SK-N-SH (cell line): ENCODE results near the gene CCDC191. TPM values are rescaled to one million over a fixed set of nuclear protein-coding genes. Genes with fewer than 3 reads are reported as not detected.

Experiments used
- CTCF ChIA-PET: fragments of 300-600, 350-600 bp; formaldehyde crosslinking; extraction: SDS; loops from one replicate; lab custom pipeline; 2021; lab: Yijun Ruan, JAX
- POLR2A ChIA-PET: fragments of 350-600 bp; sonication (Branson Sonifier 250); formaldehyde crosslinking; extraction: SDS; loops from one replicate; lab custom pipeline; 2020; ENCODE audit warnings: antibody characterized with exemption, inconsistent platforms; lab: Yijun Ruan, JAX
- DNase-seq: peaks from one replicate; pipeline ENCODE4 v3.0.0; 2012
- H2AFZ ChIP-seq: fragments of 200-600 bp; sonication (generic); 2 replicates; pipeline ENCODE4 v1.8.1; 2016; ENCODE audit warnings: antibody characterized with exemption, mild to moderate bottlenecking, low read depth
- H3F3A ChIP-seq: fragments of 200-600 bp; sonication (generic); replicated peaks from 2 replicates; pipeline ENCODE3; 2016; ENCODE audit warnings: antibody characterized with exemption, mild to moderate bottlenecking; ENCODE audit not compliant: insufficient read depth
- H3K27ac ChIP-seq, 2 experiments: fragments of 200-500 bp in 1 of 2; fragments of 200-600 bp in 1 of 2; sonication (Bioruptor generic) in 1 of 2; sonication (generic), shearing (Covaris generic) in 1 of 2; 2 replicates each; pipeline versions ENCODE4 v1.5.1 to v1.6.1; 2014 to 2016; ENCODE audit warnings: low read depth in 2 of 2, inconsistent platforms in 1 of 2, low read length in 1 of 2, mild to moderate bottlenecking in 1 of 2, mixed read lengths in 1 of 2
- H3K27me3 ChIP-seq: fragments of 200-600 bp; sonication (generic), shearing (Covaris generic); 2 replicates; pipeline ENCODE4 v1.6.1; 2016; ENCODE audit warnings: mixed run types; ENCODE audit not compliant: insufficient read depth
- H3K36me3 ChIP-seq, 2 experiments: fragments of 200-500 bp in 1 of 2; fragments of 200-600 bp in 1 of 2; sonication (Bioruptor generic) in 1 of 2; sonication (generic) in 1 of 2; replicated peaks in 1 of 2; 2 replicates each; pipeline versions ENCODE3 to v1.5.1; 2014 to 2016; ENCODE audit warnings: low read length in 1 of 2, mild to moderate bottlenecking in 1 of 2; ENCODE audit not compliant: insufficient read depth in 2 of 2, control insufficient read depth in 1 of 2
- H3K4me1 ChIP-seq, 2 experiments: fragments of 200-500 bp in 1 of 2; fragments of 200-600 bp in 1 of 2; sonication (Bioruptor generic) in 1 of 2; sonication (generic), shearing (Covaris generic) in 1 of 2; 2 replicates each; pipeline versions ENCODE4 v1.5.1 to v1.6.1; 2014 to 2016; ENCODE audit warnings: low read depth in 1 of 2, low read length in 1 of 2, mixed run types in 1 of 2; ENCODE audit not compliant: insufficient read depth in 2 of 2, control insufficient read depth in 1 of 2
- H3K4me2 ChIP-seq: fragments of 200-600 bp; sonication (generic), shearing (Covaris generic); 2 replicates; pipeline ENCODE4 v1.6.1; 2017; ENCODE audit warnings: mixed run types
- H3K4me3 ChIP-seq, 2 experiments: fragments of 200-500 bp in 1 of 2; fragments of 200-600 bp in 1 of 2; sonication (Bioruptor generic) in 1 of 2; sonication (generic), shearing (Covaris generic) in 1 of 2; 2 replicates each; pipeline versions ENCODE4 v1.5.1 to v1.8.1; 2014 to 2016; ENCODE audit warnings: low read depth in 2 of 2, inconsistent platforms in 1 of 2, low read length in 1 of 2, mild to moderate bottlenecking in 1 of 2, mixed read lengths in 1 of 2, moderate library complexity in 1 of 2
- H3K79me2 ChIP-seq: fragments of 200-600 bp; sonication (generic); 2 replicates; pipeline ENCODE4 v1.8.1; 2017; ENCODE audit warnings: mild to moderate bottlenecking; ENCODE audit not compliant: insufficient read depth
- H3K9ac ChIP-seq: fragments of 200-600 bp; sonication (generic); 2 replicates; pipeline ENCODE4 v1.6.1; 2017; ENCODE audit warnings: mixed run types
- H3K9me2 ChIP-seq: fragments of 200-600 bp; sonication (generic); 2 replicates; pipeline ENCODE4 v1.6.1; 2017; ENCODE audit warnings: mixed run types
- H3K9me3 ChIP-seq: fragments of 200-600 bp; sonication (generic); 2 replicates; pipeline ENCODE4 v1.6.1; 2017; ENCODE audit warnings: mixed run types, mild to moderate bottlenecking, moderate library complexity
- H4K20me1 ChIP-seq: fragments of 200-600 bp; sonication (generic); 2 replicates; pipeline ENCODE4 v1.6.1; 2017; ENCODE audit warnings: mild to moderate bottlenecking, mixed run types; ENCODE audit not compliant: insufficient read depth
- CHD2 ChIP-seq: fragments of 150-350 bp; IDR thresholded peaks from 2 replicates; pipeline ENCODE4 v1.6.1; 2018; ENCODE audit warnings: low read length; ENCODE audit not compliant: partially characterized antibody
- ELF1 ChIP-seq: IDR thresholded peaks from 2 replicates; pipeline ENCODE4 v1.4.0; 2012
- EP300 ChIP-seq, 2 experiments: IDR thresholded peaks; 2 replicates each; pipeline versions ENCODE4 v1.4.0 to v1.6.1; 2012; ENCODE audit warnings: borderline replicate concordance in 1 of 2, low read depth in 1 of 2, low read length in 1 of 2
- EZH2phosphoT487 ChIP-seq: fragments of 200-600 bp; sonication (generic); IDR thresholded peaks from 2 replicates; pipeline ENCODE4 v1.6.1; 2017; ENCODE audit warnings: low read depth, mixed run types, mild to moderate bottlenecking, antibody characterized with exemption, moderate library complexity, borderline replicate concordance
- GATA2 ChIP-seq: sonication (generic); formaldehyde crosslinking; IDR thresholded peaks from 2 replicates; pipeline ENCODE4 v1.5.0; 2020; ENCODE audit warnings: mild to moderate bottlenecking, missing genetic modification reagents
- JUND ChIP-seq: IDR thresholded peaks from 2 replicates; pipeline ENCODE4 v1.4.0; 2012
- MEF2A ChIP-seq: IDR thresholded peaks from 2 replicates; pipeline ENCODE4 v1.4.0; 2012; ENCODE audit warnings: low read depth, borderline replicate concordance
- NFIC ChIP-seq: IDR thresholded peaks from 2 replicates; pipeline ENCODE4 v1.4.0; 2012; ENCODE audit warnings: borderline replicate concordance
- NRF1 ChIP-seq: IDR thresholded peaks from 2 replicates; pipeline ENCODE4 v1.6.1; 2012; ENCODE audit warnings: low read depth, mild to moderate bottlenecking, low read length
- RAD21 ChIP-seq: IDR thresholded peaks from 2 replicates; pipeline ENCODE4 v1.6.1; 2012; ENCODE audit warnings: mild to moderate bottlenecking, low read length
- RCOR1 ChIP-seq: fragments of 150-350 bp; IDR thresholded peaks from 2 replicates; pipeline ENCODE4 v1.6.1; 2017; ENCODE audit warnings: antibody characterized with exemption, low read length
- RFX5 ChIP-seq: IDR thresholded peaks from 2 replicates; pipeline ENCODE4 v1.6.1; 2012; ENCODE audit warnings: mild to moderate bottlenecking, improper control_type of control experiment, low read length
- RXRA ChIP-seq: IDR thresholded peaks from 2 replicates; pipeline ENCODE4 v1.4.0; 2012; ENCODE audit warnings: low read depth, mild to moderate bottlenecking, borderline replicate concordance
- SMC3 ChIP-seq: IDR thresholded peaks from 2 replicates; pipeline ENCODE4 v1.6.1; 2012; ENCODE audit warnings: low read depth, low read length, improper control_type of control experiment
- TAF1 ChIP-seq: IDR thresholded peaks from 2 replicates; pipeline ENCODE4 v1.6.1; 2012; ENCODE audit warnings: low read depth, mild to moderate bottlenecking, low read length, moderate library complexity, borderline replicate concordance
- TCF12 ChIP-seq: IDR thresholded peaks from 2 replicates; pipeline ENCODE4 v1.4.0; 2012
- YY1 ChIP-seq: IDR thresholded peaks from 2 replicates; pipeline ENCODE4 v1.4.0; 2012; ENCODE audit warnings: low read depth, mild to moderate bottlenecking
- WGBS: methylation state at CpG from one replicate; pipeline ENCODE4 v1.1.6; 2017; ENCODE audit warnings: low lambda C conversion rate; 5-methylcytosine and 5-hydroxymethylcytosine counted together
- polyA plus RNA-seq, 3 experiments: library from polyadenylated mRNA; depleted of rRNA; stranded (reverse); fragments of >200 nt; gene quantifications; 2 replicates each; pipeline ENCODE4 v1.2.3, GENCODE V29; 2012
- TF ChIP-seq, protein P1 (sequence below): IDR thresholded peaks from 2 replicates; pipeline ENCODE4 v1.4.0; 2012; ENCODE audit warnings: low read depth
- TF ChIP-seq, protein P2 (sequence below): IDR thresholded peaks from 2 replicates; pipeline ENCODE4 v1.4.0; 2012; ENCODE audit warnings: low read depth, borderline replicate concordance
- TF ChIP-seq, protein P3 (sequence below): fragments of 150-350 bp; IDR thresholded peaks from 2 replicates; pipeline ENCODE4 v1.6.1; 2016; ENCODE audit warnings: mild to moderate bottlenecking, low read depth, low read length
- TF ChIP-seq, protein P4 (sequence below): IDR thresholded peaks from 2 replicates; pipeline ENCODE4; 2012
- TF ChIP-seq, protein P5 (sequence below): IDR thresholded peaks from 2 replicates; pipeline ENCODE4 v1.4.0; 2012; ENCODE audit warnings: low read depth, borderline replicate concordance

CCDC191 gene
- polyA plus RNA-seq, 1 of the 3 experiments (the other 2 are of a cell fraction), result 3.1 TPM

DNA sequence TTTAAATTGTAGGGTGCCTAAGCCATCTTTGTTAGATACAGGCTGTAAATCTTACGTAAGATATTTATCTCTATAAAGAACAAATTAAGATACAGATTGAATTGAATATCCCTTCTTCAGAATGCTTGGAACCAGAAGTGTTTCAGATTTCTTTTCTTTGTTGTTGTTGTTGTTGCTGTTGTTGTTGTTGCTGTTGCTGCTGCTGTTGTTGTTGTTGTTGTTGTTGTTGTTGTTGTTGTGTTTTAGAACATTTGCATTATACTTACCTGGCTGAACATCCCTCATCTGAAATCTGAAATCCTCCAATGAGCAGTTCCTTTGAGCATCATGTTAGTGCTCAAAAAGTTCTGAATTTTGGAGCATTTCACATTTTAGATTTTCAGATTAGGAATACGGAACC, 26.8 kb upstream of the CCDC191 start:
- Histone ChIP-seq H3K36me3 (peaks cover 42 to 59% of the 10 kb centered on the region in 2 experiments), H2AFZ (no peak overlapping the region), H3K27ac (no peak overlapping the region), H3K4me3 (no peak overlapping the region), H3F3A (peaks cover 14% of the 10 kb centered on the region), H3K9me3 (no peaks in the 10 kb centered on the region), H3K27me3 (no peaks in the 10 kb centered on the region), H3K9me2 (no peaks in the 10 kb centered on the region), H3K79me2 (no peaks in the 10 kb centered on the region), H3K4me1 (peaks cover 0 to 9% of the 10 kb centered on the region in 2 experiments; a peak in 3 of 4 replicates), H3K4me2 (no peak overlapping the region), H3K9ac (no peak overlapping the region), H4K20me1 (no peaks in the 10 kb centered on the region)
- POLR2A ChIA-PET, result no interaction called here
- TF ChIP-seq YY1 (no peak), ELF1 (no peak), GATA2 (CRISPR knock-in tag) (no peak), JUND (no peak), RFX5 (no peak), CHD2 (no peak), RAD21 (no peak), SMC3 (no peak), MEF2A (no peak), RCOR1 (no peak)
- TF ChIP-seq, protein P1, sequence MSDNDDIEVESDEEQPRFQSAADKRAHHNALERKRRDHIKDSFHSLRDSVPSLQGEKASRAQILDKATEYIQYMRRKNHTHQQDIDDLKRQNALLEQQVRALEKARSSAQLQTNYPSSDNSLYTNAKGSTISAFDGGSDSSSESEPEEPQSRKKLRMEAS, result no peak
- TF ChIP-seq, protein P2, sequence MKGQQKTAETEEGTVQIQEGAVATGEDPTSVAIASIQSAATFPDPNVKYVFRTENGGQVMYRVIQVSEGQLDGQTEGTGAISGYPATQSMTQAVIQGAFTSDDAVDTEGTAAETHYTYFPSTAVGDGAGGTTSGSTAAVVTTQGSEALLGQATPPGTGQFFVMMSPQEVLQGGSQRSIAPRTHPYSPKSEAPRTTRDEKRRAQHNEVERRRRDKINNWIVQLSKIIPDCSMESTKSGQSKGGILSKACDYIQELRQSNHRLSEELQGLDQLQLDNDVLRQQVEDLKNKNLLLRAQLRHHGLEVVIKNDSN, result no peak
- TF ChIP-seq, protein P3, sequence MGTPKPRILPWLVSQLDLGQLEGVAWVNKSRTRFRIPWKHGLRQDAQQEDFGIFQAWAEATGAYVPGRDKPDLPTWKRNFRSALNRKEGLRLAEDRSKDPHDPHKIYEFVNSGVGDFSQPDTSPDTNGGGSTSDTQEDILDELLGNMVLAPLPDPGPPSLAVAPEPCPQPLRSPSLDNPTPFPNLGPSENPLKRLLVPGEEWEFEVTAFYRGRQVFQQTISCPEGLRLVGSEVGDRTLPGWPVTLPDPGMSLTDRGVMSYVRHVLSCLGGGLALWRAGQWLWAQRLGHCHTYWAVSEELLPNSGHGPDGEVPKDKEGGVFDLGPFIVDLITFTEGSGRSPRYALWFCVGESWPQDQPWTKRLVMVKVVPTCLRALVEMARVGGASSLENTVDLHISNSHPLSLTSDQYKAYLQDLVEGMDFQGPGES, result no peak
- 92% methylated on average over 2 of the region's 2 CpGs for WGBS
- CTCF ChIA-PET, result no interaction called here
- no peak for DNase-seq

DNA sequence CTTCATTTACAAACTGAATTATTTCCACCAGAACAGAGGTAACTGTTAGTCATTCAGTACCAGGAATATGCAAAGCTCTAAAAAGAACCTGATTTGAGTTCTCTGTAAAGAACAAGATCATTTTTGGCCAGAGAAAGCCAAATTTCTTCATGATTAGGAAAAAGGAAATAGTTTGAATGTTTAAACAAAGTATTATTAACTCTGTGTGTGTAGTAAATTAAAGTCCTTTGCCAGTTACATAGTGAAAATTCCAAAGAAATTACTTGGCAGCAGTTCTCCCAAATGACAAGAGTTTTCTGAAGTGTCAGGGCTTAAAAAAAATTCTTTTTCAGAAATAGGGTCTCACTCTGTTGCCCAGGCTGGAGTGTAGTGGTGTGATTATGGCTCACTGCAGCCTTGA, 24.7 kb upstream of the CCDC191 start:
- CTCF ChIA-PET, result interaction anchor here (1.0 kb wide), 1 partner anchor 210 kb away, joined by 3 read pairs; no protein-coding TSS in a partner anchor
- no peak overlapping the region for H3K9ac ChIP-seq
- H3K9me2 ChIP-seq, result no peaks in the 10 kb centered on the region
- H3K27me3 ChIP-seq, result no peaks in the 10 kb centered on the region
- peaks cover 18% of the 10 kb centered on the region for H3F3A ChIP-seq
- no peaks in the 10 kb centered on the region for H3K79me2 ChIP-seq
- peak overlapping the region in 1 of 2 experiments; percentile 38; a peak in 2 of 4 replicates for H3K27ac ChIP-seq
- POLR2A ChIA-PET, result no interaction called here
- peaks cover 0 to 9% of the 10 kb centered on the region in 2 experiments; a peak in 3 of 4 replicates for H3K4me1 ChIP-seq
- peaks cover 47 to 59% of the 10 kb centered on the region in 2 experiments for H3K36me3 ChIP-seq
- peak overlapping the region; percentile 28; the same call in 1 of the 2 replicates for H3K4me2 ChIP-seq
- no peak overlapping the region for H2AFZ ChIP-seq
- DNase-seq, result no peak
- no peaks in the 10 kb centered on the region for H3K9me3 ChIP-seq
- H3K4me3 ChIP-seq, result no peak overlapping the region
- H4K20me1 ChIP-seq, result no peaks in the 10 kb centered on the region
- TF ChIP-seq, protein P4, sequence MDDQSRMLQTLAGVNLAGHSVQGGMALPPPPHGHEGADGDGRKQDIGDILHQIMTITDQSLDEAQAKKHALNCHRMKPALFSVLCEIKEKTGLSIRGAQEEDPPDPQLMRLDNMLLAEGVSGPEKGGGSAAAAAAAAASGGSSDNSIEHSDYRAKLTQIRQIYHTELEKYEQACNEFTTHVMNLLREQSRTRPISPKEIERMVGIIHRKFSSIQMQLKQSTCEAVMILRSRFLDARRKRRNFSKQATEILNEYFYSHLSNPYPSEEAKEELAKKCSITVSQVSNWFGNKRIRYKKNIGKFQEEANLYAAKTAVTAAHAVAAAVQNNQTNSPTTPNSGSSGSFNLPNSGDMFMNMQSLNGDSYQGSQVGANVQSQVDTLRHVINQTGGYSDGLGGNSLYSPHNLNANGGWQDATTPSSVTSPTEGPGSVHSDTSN, result no peak
- TF ChIP-seq, protein P2, result no peak
- no peak for TF ChIP-seq EP300 (IDR thresholded peaks at IDR 0.05; ENCODE audit: borderline replicate concordance in 1 of 2, low read depth in 1 of 2, low read length in 1 of 2)
- no peak for TF ChIP-seq MEF2A
- no peak for TF ChIP-seq TAF1
- no peak for TF ChIP-seq TCF12
- no peak for TF ChIP-seq RXRA
- no peak for TF ChIP-seq RFX5
- no peak for TF ChIP-seq EZH2phosphoT487
- TF ChIP-seq NRF1, result no peak
- TF ChIP-seq NFIC, result no peak
- TF ChIP-seq CHD2, result no peak
- TF ChIP-seq RCOR1, result no peak
- TF ChIP-seq, protein P5, sequence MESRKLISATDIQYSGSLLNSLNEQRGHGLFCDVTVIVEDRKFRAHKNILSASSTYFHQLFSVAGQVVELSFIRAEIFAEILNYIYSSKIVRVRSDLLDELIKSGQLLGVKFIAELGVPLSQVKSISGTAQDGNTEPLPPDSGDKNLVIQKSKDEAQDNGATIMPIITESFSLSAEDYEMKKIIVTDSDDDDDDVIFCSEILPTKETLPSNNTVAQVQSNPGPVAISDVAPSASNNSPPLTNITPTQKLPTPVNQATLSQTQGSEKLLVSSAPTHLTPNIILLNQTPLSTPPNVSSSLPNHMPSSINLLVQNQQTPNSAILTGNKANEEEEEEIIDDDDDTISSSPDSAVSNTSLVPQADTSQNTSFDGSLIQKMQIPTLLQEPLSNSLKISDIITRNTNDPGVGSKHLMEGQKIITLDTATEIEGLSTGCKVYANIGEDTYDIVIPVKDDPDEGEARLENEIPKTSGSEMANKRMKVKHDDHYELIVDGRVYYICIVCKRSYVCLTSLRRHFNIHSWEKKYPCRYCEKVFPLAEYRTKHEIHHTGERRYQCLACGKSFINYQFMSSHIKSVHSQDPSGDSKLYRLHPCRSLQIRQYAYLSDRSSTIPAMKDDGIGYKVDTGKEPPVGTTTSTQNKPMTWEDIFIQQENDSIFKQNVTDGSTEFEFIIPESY, result no peak
